ENCODE results near the gene EMILIN2.

- TF ChIP-seq ZNF416 (tag by site-specific recombination; IDR thresholded peaks at IDR 0.05) (no peak), ZSCAN18 (tag by site-specific recombination; IDR thresholded peaks at IDR 0.05) (no peak), CTCF (tag by site-specific recombination; IDR thresholded peaks at IDR 0.05) (no peak), PRDM6 (tag by site-specific recombination; IDR thresholded peaks at IDR 0.05) (no peak)
- TF ChIP-seq, protein P1, sequence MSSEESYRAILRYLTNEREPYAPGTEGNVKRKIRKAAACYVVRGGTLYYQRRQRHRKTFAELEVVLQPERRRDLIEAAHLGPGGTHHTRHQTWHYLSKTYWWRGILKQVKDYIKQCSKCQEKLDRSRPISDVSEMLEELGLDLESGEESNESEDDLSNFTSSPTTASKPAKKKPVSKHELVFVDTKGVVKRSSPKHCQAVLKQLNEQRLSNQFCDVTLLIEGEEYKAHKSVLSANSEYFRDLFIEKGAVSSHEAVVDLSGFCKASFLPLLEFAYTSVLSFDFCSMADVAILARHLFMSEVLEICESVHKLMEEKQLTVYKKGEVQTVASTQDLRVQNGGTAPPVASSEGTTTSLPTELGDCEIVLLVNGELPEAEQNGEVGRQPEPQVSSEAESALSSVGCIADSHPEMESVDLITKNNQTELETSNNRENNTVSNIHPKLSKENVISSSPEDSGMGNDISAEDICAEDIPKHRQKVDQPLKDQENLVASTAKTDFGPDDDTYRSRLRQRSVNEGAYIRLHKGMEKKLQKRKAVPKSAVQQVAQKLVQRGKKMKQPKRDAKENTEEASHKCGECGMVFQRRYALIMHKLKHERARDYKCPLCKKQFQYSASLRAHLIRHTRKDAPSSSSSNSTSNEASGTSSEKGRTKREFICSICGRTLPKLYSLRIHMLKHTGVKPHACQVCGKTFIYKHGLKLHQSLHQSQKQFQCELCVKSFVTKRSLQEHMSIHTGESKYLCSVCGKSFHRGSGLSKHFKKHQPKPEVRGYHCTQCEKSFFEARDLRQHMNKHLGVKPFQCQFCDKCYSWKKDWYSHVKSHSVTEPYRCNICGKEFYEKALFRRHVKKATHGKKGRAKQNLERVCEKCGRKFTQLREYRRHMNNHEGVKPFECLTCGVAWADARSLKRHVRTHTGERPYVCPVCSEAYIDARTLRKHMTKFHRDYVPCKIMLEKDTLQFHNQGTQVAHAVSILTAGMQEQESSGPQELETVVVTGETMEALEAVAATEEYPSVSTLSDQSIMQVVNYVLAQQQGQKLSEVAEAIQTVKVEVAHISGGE (tag by site-specific recombination; conservative IDR thresholded peaks at IDR 0.05; ENCODE audit: low read depth): no peak
Observed at GRCh38 chr18:2918761-2919550, 72.2 kb downstream of the EMILIN2 start.

Measured in HEK293 (cell line).